GM19238 (cell line): Measurements from ENCODE around the gene CFAP298.
"Not testable (repeated sequence)": the region's sequence is repeated elsewhere in the genome, so short reads cannot be mapped to it uniquely, and the experiment has no call there.

ENCODE experiments used
- DNase-seq: peaks from one replicate; pipeline ENCODE4 v3.0.0; 2011; ENCODE audit warnings: low spot score; ENCODE audit not compliant: insufficient read length

CFAP298 gene, protein sequence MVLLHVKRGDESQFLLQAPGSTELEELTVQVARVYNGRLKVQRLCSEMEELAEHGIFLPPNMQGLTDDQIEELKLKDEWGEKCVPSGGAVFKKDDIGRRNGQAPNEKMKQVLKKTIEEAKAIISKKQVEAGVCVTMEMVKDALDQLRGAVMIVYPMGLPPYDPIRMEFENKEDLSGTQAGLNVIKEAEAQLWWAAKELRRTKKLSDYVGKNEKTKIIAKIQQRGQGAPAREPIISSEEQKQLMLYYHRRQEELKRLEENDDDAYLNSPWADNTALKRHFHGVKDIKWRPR

DNA sequence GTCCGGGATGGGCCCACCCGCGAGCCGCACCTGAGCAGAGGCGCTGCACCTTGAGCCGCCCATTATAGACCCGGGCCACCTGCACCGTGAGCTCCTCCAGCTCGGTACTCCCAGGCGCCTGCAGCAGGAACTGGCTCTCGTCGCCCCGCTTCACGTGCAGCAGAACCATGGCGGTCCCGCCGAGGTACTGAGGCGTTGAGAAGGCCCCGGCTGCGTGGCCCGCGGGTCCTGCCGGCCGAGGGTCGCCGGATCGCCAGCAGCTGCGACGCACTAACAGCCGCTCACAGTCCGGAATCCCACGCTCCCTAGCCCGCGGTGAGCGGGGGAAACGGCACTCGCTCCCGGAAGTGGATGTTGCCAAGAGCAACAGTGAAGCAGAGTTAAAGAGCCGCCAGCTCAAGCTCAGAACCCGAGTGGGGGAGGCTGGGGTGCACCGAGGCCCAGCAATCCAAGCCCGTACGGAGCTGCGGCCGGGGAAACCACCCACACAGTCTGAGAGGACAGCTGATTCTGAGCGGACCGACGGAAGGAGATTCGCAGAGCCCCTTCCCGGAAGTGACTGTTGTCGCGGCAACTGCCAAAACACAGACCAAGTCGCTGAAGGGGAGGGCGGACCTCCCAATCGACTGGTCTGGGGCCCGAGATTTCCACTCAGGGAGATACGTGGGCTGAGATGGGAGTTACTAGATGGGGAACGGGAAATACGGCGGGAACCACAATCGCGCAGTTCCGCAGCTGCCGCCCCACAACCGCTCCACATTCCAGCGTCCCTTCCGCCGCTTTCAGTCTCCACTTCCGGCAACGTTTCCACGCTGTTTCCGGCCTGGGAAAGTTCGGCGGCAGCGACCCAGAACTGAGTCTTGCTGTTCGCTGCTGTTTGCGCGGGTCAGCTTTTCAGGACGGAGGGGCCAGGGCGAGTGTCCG, at the start of gene CFAP298:
TSS of gene CFAP298 (minus strand) at position 303 of the 924 bp plus-strand sequence. CDS start at position 169, 134 bp downstream.
- peak; percentile 77 for DNase-seq

GRCh38 chr21:32661026-32661782, 49.0 kb upstream of the CFAP298 start:
- DNase-seq: not testable (repeated sequence)

- no peak for DNase-seq
Observed at GRCh38 chr21:32658524-32658923, 46.3 kb upstream of the CFAP298 start.

DNA sequence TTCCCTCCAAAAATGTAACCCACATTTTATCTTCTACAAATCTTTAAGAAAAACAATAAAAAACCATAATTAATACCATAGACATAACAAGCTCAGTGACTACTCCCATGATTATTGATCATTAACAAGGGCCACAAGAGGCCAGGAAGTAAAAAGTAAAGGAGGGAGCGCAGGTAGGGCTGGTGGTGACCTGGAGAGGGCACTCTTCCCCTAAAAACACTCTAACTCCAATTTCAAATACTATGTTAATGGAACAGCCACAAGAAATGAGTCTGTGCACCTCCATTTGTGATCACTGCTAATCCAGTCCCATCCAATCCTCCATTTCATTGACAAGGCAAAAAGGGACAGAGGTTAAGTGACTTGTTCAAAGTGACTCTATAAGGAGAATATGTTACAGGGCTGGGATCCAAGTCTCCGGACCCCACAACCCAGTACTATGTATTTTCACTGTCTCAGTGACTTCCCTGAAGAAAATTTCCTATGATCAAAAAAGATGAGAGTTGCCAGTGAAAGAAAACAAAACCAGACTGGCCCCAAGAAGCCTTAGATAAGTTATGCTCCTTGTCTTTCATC, 41.2 kb upstream of the CFAP298 start:
- DNase-seq: peak; percentile 27

GRCh38 chr21:32648165-32648564, 36.0 kb upstream of the CFAP298 start:
- DNase-seq: no peak

GRCh38 chr21:32645261-32646182, 33.3 kb upstream of the CFAP298 start:
- DNase-seq: no peak

GRCh38 chr21:32641710-32642698, 29.8 kb upstream of the CFAP298 start:
- no peak for DNase-seq

DNA sequence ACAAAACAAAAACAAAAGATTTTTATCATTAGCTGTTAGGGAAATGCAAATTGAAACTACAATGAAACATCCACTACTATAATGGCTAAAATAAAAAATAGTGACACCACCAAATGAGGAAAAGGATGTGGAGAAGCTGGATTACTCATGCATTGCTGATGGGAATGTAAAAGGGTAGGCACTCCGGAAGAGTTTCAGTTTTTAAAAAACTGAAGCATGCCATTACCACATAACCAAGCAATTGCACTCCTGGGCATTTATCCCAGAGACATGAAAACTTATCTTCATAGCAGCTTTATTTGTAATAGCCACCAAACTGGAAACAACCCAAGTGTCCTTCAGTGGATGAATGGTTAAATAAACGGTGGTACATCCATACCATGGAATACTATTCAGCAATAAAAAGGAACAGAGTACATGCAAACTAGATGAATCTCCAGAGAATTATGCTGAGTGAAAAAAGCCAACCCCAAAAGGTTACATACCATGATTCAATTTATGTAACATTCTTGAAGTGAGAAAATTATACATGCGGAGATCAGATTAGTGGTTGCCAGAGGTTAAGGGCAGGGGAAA, 14.5 kb upstream of the CFAP298 start:
- no peak for DNase-seq

DNA sequence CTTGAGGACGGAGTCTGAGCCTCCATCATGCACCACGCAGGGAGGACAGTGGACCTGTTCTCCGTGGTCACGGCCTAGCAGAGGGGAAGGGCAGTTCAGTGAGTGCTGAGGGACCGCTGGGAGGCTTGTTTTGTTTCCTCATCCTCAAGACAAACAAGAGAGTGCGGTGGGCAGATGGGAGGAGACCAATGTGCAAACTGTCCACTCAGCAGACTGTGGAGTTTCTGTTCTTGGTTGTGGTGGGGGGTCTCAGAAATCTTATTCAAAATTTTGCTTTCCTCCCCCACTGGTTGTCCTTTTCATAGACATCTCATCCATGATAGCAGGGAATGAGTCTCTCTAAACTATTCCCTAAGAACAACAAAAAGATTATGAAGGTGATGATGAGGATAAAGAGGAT, 6.0 kb upstream of the CFAP298 start:
- not testable (repeated sequence) for DNase-seq

DNA sequence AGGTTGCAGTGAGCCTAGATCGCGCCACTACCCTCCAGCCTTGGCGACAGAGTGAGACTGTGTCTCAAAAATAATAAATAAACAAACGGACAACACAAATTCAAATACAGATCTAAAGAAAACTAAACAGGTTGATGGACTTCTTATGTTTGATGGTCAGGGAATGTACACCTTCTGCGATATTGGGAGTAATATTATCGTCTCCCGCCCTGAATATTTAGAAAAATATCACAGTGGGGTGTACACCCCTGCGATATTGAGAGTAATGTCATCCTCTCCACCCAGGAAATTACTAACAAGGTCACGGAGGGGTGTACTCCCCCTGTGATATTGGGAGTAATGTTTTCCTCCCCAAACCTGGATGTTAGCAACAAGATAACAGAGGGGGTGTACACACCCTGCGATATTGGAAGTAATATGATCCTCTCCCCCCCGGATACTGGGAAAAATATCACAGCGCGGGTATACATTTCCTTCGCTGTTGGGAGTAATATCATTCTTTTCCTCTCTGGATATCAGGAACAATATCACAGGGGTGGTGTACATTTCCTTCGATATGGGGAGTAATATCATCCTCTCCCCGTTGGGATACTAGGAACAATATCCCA, 1.4 kb upstream of the CFAP298 start:
- DNase-seq: no peak

GRCh38 chr21:32612999-32613337, 791 bp upstream of the CFAP298 start:
- DNase-seq: no peak

DNA sequence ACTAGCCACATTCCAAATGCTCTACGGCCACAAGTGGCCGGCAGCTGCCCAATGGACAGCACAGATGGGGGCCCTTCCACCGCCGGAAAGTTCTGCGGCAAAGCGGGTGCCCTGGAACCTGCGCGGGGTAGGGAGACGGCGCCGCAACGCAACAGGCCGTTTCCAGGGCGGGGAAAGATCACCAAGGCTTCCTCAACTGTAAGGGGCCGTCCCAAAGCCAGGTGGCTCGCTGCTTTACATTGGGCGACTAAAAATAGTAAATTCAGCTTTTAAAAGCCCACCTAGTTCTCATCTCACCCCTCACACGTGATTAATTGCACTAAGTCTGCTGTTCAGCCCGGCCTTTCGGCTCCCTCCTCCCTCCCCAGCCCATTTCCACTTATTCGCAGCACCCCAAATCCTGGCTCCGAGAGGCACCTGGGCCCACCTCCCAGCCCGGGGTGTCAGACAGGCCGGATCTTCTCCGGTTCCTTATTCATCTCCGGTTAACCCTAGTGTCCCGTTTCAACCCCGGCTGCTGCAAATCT, 643 bp downstream of the CFAP298 start:
- peak; percentile 31 for DNase-seq

DNA sequence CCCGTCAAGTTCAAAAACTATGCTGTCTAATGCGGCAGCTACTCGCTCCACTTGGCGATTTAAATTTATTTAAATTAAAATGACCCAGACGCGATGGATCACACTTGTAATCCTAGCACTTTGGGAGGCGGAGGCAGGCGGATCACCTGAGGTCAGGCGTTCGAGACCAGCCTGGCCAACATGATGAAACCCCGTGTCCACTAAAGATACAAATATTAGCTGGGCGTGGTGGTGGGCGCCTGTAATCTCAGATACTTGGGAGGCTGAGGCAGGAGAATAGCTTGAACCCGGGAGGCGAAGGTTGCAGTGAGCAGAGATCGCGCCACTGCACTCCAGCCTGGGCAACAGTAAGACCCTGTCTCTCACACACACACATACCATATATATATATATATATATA, 1.2 kb downstream of the CFAP298 start:
- DNase-seq: not testable (repeated sequence)

GRCh38 chr21:32608851-32609250, 3.3 kb downstream of the CFAP298 start:
- DNase-seq: no peak

GRCh38 chr21:32605469-32605868, 6.7 kb downstream of the CFAP298 start:
- DNase-seq: no peak

GRCh38 chr21:32604464-32604863, 7.7 kb downstream of the CFAP298 start:
- no peak for DNase-seq

GRCh38 chr21:32603131-32603530, 9.0 kb downstream of the CFAP298 start:
- DNase-seq: no peak

- no peak for DNase-seq
Observed at GRCh38 chr21:32602099-32602498, 10.1 kb downstream of the CFAP298 start.
